ENCODE results near the gene TRMT1.
"Not testable (repeated sequence)": the region's sequence is repeated elsewhere in the genome, so short reads cannot be mapped to it uniquely, and the experiment has no call there.

Gene TRMT1

DNA sequence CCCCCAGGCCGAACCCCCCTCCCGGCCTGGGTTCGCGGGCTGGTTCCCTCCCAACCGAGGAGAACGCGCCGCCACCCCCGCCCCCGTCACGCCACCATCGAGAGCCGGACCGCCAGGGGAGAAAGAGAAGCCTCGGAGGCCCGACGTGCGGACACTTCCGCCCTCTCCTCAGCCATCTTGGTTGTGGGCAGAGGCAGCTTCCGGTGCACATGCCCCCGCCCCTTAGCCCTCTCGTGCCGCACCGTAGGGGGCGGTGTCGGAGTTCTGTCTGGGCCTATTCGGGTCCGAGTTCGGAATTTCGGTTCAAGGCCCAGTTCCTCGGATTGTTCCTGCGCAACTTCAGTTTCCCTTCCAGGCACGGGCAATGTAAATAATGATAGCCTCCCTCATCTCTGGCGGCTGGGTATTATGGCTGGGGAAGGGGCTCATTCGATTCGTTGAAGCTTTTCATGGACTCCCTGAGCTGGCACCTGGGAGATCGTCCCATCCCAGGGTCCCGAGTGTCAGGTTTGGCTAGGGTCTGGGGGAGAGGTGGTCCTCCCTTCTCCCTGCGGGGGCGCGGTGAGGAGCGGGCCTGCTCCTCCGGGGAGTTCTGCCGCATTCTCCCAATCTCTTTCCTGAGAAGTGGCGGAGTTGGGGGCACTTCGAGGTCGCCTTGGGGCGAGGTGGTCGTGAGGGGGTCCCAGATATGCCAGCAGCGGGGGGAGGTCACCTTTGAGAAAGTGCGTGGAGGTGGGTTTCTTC lies 33.8 kb upstream of the TRMT1 start, which contains the start of the genes IER2 and STX10:
Gene IER2 (plus strand): TSS at position 225 of the 744 bp plus-strand sequence. CDS start 2,776 bp downstream, outside the sequence.
Gene STX10 (minus strand): TSS at position 189 of the 744 bp plus-strand sequence. CDS start 202 bp downstream, outside the sequence.
- DNase-seq = peak; percentile 90

DNA sequence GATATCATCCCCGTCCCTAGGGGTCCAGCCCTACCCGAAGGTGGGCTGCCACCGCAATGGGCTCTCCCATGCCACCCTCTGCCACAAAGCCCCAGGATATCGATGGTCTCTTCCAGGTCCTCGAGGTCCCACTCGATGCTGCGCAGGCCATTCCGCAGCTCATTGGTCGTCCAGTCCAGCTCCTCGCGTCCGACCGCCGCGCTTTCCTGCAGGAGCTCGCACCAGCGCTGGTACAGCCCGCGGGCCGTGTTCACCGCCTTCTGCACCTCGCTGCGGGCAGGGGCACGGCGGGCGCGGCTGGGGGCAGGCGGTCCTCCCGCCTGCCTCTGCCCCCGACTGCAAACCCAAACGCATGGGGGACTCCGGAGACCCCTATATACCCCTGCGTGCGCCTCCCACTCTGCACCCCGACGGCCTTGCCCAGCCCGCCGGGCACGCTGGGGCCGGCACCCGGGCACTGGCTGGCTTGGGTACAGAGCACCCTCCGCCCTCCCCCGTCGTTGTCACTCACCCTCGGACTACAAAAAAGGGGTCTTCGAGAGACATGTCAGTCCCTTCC lies 33.2 kb upstream of the TRMT1 start:
- no peak for DNase-seq

DNA sequence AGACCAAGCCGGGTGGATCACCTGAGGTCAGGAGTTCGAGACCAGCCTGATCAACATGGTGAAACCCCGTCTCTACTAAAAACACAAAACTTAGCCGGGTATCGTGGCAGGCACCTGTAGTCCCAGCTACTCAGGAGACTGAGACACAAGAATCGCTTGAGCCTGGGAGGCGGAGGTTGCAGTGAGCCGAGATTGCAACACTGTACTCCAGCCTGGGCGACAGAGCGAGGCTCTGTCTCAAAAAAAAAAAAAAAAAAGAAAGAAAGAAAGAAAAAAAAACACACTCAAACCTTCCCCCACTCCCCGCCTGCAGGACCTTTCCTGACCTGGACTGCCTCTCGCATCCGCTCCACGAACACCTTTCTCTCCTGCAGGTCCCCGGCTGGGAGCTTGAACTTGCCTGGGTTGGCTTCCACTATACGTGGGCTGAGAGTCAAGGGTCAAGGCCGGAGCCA lies 32.7 kb upstream of the TRMT1 start:
- DNase-seq = not testable (repeated sequence)

DNA sequence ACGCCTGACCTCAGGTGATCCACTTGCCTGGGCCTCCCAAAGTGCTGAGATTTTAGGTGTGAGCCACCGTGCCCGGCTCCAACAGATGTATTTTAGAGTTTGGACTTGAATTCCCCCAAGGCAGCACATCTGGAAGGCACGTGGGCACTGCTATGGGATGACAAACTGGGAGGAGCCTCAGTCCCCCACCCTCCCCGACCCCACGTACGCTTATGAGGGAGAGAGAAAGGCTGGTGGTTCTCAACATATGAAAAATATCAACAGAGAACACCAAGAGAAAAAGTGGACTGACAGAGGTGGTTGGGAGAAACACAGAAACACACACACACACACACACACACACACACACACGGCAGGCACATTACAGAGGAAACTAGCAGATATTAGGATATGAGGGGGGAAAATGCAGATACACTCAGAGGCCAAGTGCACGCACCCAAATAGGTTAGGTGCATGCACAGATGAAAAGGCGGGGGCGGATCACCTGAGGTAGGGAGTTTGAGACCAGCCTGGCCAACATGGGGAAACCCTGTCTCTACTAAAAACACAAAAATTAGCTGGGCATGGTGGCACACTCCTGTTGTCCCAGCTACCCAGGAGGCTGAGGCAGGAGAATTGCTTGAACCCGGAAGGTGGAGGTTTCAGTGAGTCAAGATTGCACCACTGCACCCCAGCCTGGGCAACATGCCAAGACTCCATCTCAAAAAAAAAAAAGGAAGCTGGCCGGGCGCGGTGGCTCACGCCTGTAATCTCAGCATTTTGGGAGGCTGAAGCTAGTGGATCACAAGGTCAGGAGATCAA lies 30.4 kb upstream of the TRMT1 start:
- DNase-seq = no peak

DNA sequence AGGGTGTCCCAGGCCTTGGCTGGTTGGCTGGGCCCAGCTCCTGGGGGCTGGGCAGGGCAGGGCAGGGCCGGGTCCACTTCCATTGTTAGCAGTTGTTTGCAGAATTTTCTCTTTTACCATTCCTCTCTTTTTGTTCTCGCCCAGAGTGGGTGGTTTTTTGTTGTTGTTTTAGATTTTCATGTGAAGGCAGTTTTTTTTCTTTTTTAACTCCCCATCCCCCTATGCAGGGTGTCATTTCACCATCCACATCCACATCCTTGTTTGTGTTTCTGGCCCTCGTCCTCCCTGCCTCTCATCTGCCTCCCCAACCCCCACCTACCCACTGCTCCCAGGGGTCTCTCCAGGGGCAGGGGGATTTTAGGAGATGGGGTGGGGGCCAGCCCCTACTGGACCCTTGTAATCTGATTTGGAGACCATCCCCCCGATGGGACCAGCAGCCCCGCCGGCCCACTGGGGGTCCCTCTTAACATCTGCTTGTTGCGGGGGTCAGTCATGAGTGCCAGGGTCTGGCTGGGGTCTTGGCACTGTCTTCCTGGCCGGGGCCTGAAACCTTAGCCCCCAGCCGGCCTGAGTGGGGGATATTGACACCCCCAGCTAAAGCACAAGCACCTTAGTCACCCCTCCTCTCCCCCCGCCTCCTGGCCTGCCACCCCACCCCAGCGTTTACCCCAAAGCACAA lies 23.2 kb upstream of the TRMT1 start:
- no peak for DNase-seq

DNA sequence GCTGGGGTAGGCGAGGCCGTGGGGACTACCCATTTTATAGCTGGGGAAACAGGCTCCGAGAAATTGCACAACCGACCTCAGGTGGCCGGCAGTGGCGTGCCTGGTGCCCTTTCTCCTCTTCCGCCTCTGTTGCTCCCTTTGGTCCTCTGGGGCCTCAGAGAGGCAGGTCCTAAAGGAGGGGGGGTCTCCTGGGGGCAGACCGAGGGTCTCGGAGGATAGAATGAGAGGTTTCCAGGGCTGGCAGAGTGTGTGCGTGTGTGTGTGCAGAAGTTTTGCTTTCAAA lies 22.3 kb upstream of the TRMT1 start:
- no peak for DNase-seq

DNA sequence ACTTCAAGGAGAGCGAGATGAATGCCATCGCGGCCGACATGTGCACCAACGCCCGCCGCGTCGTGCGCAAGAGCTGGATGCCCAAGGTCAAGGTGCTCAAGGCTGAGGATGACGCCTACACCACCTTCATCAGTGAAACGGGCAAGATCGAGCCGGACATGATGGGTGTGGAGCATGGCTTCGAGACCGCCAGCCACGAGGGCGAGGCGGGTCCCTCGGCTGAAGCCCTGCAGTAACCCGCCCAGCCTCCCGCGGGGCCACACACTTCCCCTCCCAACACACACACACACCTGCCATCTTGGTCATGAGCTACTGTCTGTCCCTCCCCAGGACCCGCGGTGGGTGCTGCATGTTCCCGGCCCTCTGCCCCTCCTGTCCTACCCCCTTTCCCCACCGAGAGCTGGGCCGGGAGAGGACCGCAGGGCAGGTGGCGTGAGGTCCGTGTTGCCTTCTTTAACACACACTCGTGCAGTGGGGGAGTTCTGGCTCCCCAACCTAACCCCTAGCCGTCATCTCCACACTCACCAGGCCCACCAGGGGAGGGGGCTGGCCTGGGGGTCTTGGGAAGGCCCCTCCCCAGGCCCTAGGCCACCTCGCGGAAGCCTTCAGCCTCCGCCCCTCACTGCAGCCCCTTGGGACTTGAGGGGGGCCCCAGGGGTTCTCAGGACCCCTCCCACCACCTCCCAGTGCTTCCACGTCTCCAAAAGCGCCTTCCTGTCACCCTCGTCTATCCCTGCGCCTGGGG lies 21.8 kb upstream of the TRMT1 start:
- no peak for DNase-seq

DNA sequence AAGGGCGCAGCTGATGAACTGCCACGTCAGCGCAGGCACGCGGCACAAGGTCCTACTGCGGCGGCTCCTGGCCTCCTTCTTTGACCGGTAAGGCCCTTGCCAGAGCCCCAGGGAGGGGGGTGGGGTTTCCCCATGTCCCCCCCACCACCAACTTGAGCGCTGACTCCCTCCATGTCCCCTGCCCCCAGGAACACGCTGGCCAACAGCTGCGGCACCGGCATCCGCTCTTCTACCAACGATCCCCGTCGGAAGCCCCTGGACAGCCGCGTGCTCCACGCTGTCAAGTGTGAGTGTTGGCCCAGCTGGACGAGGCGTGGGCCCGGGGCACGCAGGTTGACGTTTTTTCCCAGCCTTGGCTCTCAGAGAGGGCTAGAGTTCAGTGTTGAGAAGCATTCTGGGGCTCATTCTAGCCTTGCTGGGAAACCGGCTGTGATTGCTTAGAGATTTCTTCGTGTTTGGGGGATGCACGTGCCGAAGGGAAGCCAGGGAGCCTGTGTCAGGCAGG lies 20.8 kb upstream of the TRMT1 start:
- no peak for DNase-seq

DNA sequence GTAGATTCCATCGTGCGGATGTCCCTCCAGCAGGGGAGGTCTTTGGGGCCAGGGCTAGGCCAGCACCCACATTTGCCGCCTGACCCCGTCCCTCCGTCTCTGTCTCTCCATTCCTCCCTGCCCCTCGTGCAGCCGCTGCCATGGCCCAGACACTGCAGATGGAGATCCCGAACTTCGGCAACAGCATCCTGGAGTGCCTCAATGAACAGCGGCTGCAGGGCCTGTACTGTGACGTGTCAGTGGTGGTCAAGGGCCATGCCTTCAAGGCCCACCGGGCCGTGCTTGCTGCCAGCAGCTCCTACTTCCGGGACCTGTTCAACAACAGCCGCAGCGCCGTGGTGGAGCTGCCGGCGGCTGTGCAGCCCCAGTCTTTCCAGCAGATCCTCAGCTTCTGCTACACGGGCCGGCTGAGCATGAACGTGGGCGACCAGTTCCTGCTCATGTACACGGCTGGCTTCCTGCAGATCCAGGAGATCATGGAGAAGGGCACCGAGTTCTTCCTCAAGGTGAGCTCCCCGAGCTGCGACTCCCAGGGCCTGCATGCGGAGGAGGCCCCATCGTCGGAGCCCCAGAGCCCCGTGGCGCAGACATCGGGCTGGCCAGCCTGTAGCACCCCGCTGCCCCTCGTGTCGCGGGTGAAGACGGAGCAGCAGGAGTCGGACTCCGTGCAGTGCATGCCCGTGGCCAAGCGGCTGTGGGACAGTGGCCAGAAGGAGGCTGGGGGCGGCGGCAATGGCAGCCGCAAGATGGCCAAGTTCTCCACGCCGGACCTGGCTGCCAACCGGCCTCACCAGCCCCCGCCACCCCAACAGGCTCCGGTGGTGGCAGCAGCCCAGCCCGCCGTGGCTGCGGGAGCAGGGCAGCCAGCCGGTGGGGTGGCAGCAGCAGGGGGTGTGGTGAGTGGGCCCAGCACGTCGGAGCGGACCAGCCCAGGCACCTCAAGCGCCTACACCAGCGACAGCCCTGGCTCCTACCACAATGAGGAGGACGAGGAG lies 18.8 kb upstream of the TRMT1 start:
- DNase-seq = no peak

DNA sequence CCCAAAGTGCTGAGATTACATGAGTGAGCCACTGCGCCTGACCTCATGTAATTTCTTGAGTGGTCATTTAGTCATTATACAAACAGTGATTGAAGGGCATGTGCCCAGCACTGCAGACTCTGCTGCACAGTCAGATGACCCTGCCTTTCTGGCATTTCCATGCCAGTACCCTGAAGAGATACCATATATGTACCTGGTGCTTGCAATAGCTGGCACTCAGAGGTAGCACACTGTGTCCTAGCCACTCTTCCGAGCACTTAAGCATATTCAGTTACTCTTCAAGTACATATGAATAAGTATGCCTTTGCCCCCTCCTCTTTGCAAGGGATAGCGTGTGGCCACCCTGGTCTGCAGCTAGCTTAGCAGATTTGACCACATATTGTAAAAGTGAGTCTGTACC lies 18.1 kb upstream of the TRMT1 start:
- no peak for DNase-seq

DNA sequence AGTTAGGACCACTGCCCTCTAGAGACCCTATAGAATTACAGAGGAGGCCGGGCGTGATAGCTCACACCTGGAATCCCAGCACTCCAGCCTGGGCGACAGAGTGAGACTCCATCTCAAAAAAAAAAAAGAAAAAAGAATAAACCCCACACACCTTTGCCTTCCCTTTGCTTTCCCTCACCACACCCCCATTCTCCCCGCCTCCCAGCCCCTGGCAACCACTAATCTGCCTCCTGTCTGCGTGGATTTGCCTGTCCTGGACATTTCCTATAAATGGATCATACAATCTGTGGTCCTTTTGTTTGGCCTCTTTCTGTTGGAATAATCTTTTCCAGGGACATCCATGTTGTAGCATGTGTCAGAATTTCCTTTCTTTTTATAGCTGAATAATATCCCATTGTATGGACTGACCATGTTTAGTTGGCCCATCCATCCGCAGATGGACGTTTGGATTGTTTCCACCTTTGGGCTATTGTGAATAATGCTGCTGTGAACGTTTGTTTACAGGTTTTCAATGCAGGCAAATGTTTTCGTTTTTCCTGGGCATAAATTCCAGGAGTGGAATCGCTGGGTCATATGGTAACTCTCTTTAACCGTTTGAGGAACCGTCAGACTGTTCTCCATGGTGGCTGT lies 16.8 kb upstream of the TRMT1 start:
- no peak for DNase-seq

DNA sequence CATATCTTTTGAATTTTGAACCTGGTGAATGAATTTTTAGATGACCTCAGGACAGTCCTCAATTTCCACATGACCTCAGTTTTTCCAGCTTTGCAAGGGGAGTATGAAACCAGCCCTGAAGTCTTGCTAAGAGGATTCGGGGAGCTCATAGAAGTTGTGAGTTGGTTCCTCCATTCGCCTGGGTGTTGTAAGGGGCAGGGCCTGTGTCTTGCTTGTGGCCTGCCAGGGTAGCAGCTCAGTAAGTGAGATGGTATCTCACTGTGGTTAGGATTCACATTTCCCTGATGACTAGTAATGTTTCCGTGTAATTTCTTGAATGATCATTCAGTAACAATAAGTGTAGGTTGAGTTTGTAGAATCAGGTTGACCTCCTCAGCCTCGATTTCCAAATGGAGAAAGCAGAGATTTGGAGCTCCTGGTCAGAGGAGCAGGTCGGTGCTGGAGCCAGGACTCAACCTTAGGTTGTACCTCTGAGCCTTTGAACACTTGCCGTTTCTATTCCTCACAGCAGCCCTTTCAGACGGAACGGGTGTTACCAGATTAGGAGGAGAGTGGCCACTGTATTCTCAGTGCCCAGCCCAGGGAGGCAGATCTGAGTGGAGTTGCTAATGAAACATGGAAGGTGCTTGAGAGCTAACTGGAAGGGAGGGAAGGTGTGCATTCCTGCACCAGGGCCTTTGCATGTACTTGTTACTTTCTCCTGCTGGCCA lies 16.1 kb upstream of the TRMT1 start:
- DNase-seq = no peak

DNA sequence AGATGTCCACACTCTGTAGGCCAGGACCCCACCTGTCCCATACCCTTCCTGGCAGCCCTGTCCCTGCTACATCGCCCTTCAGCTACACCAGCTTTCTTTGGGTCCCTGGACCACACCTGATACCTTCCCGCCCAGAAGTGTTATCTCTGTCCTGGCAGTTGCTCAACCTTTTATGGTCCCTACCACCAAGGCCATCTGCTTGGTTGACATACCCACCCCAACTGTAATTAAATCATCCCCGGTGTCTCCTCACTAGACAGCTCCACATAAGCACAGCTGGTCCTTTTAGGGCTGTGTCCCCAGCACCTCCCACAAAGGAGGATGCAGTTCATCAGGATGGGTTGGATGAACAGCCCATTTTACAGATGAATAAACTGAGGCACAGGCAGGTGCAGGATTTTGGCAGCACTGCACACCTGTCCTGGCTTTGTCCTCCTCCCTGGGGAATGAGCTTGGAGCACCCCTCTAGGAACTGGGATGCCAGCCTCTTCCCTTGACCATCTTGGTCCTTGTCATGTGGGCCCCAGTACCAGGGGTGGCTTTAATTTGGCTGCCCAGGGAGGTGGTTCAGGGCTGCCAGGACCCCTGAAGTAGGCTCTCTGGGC lies 14.4 kb upstream of the TRMT1 start:
- no peak for DNase-seq

DNA sequence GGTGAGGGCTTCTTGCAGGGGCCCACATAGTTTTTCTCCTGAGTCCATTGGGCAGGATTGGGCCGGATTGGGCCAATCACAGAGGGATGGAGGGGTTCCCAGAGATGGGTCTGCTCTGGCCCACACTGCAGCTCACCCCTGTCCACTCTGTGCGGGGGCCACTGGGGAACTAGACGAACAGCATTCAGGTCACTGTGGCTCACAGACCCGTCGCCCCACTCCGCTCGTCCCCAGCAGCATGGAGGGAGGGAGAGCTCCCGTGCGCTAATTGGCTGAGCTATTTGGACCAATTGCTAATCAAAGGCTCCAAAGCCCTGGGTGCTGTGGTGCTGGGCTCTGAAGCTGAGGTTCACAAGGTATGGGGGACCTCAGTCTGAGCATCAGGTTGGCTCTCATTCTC lies 12.8 kb upstream of the TRMT1 start:
- DNase-seq = no peak

DNA sequence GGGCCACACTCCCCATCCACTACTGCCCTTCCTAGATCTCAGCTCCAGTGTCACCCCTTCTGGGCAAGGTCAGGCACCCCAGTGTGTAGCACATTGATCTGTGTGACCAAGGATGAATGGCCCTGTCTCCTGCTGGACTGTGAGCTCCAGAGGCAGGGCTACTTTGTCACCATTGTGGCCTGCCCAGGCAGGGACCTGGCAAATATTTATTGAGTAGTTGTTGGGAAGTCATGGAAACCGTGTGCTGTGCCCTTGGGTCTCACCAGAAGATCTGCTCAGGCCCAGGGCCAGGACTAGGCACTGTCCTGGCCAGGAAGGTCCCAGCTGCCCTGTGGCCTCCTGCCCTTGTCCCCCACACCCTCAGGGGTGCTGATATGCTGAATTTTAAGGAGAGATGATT lies 12.0 kb upstream of the TRMT1 start:
- DNase-seq = no peak

DNA sequence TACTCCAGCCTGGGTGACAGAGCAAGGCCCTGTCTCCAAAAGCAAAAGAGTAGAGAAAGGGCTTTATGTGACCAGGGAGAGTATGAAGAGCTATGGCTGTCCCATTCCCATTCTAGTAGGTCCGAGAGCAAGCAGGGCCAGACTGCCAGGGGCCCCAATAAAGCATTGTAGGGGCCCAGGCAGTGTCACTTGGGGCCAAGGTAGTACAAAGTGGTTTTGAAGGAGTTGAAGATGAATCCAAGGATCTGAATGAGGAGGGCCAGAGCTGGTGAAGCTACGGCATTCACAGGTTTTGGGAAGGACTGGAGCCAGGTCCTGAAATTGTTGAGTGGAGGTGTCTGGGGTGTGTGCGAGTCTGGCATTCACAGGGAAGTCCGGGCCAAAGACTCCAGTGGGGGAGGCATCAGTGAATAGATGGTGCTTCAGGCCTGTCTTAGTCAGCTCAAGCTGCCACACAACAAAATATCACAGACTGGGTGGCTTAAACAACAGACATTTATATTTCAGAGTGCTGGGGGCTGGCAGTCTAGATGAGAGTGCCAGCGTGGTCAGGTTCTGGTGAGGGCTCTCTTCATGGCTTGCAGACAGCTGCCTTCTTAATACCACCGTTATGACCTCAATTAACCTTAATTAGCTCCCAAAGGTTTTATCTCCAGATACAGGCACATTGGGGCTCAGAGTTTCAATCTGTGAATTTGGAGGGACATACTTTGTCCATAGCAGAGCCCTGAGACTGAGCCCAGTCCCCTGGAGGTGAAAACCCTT lies 11.5 kb upstream of the TRMT1 start:
- no peak for DNase-seq

DNA sequence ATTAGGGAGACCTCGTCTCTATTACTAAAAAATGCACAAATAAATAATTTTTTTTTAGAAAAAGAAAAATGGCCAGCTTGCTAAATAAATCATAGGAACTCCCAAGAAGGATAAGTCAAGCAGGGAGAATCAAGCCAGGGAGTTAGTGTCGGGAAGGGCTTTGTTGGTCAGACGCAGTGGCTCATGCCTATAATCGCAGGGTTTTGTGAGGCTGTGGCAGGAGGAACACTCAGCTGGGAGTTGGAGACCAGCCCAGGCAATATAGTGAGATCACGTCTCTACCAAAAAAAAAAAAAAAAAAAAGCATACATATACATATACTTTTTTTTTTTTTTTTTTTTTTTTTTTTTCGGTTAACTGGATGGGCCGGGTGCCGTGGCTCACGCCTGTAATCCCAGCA lies 10.5 kb upstream of the TRMT1 start:
- DNase-seq = no peak

All from activated CD4-positive, alpha-beta T cell treated with anti-CD3 and anti-CD28 coated beads for 1 hour (primary cell).